ENCODE results near the gene TUBB6. TPM values are rescaled to one million over a fixed set of nuclear protein-coding genes. Genes with fewer than 3 reads are reported as not detected.

The TUBB6 gene
- total RNA-seq, 4 donors from 2014 or later: 61.0 to 164 (median 108) TPM

DNA sequence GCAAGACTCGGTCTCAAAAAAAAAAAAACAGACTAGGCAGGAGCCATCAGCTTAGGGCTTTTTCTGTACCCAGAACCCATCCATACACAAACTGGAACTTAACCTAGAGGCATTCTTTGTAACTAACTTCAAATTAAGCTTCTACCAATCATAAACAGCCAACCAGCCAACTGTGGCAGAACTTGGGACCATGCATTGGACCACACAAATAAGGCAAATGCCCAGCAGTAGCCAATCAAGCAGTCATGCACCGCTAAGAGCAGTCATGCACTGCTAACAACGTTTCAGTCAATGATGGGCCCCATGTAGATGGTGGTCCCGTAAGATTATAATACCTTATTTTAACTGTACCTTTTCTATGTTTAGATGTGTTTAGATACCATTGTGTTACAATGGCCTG, 22.7 kb downstream of the TUBB6 start:
- intact Hi-C loops (cut with DNase I; ENCODE audit: low total_unique reads) (no loop called here), in situ Hi-C loops (cut with MboI; ENCODE audit: low pct_ligation_motif_present in 1 of 4, low pct_unique_long_range_greater_than_20kb in 1 of 4, low sequenced_read_pairs in 3 of 4) (no loop called here)
- DNase-seq: no peak
- no peak overlapping the region for H3K27ac ChIP-seq
- H3K9me3 ChIP-seq: no peaks in the 10 kb centered on the region
- H3K27me3 ChIP-seq: no peaks in the 10 kb centered on the region
- peaks cover 0 to 19% (median 8%) of the 10 kb centered on the region in 4 donors for H3K36me3 ChIP-seq
- WGBS, 2 donors (ENCODE audit: low coverage in 1 of 2): 85% methylated on average over 4 of the region's 4 CpGs; no CpG with 5 or more reads in 1 of the 2 donors
- H3K4me1 ChIP-seq: peaks cover 0 to 5% (median 0%) of the 10 kb centered on the region in 4 donors
- no peak overlapping the region for H3K4me3 ChIP-seq
- no peak for TF ChIP-seq POLR2A (IDR thresholded peaks at IDR 0.05)
- TF ChIP-seq CTCF (IDR thresholded peaks at IDR 0.05): no peak
- TF ChIP-seq EP300 (IDR thresholded peaks at IDR 0.05; ENCODE audit: low read depth): no peak
- no peak for TF ChIP-seq POLR2AphosphoS5 (IDR thresholded peaks at IDR 0.05)

GRCh38 chr18:12333506-12334290, 25.7 kb downstream of the TUBB6 start:
- no peak for DNase-seq
- intact Hi-C loops (cut with DNase I; ENCODE audit: low total_unique reads): no loop called here
- 85 to 87% methylated on average over 6 to 10 of the region's 10 CpGs for WGBS, 2 donors (ENCODE audit: low coverage in 1 of 2)
- H3K36me3 ChIP-seq: peaks cover 0 to 31% (median 3%) of the 10 kb centered on the region in 4 donors
- peak overlapping the region in 2 of 4 donors; percentile 9 to 17 for H3K27ac ChIP-seq
- TF ChIP-seq EP300 (IDR thresholded peaks at IDR 0.05; ENCODE audit: low read depth) (no peak), POLR2AphosphoS5 (IDR thresholded peaks at IDR 0.05) (no peak), POLR2A (IDR thresholded peaks at IDR 0.05) (no peak), CTCF (IDR thresholded peaks at IDR 0.05) (no peak)
- no peak overlapping the region for H3K4me3 ChIP-seq
- in situ Hi-C loops (cut with MboI; ENCODE audit: low pct_ligation_motif_present in 1 of 4, low pct_unique_long_range_greater_than_20kb in 1 of 4, low sequenced_read_pairs in 3 of 4): no loop called here
- H3K27me3 ChIP-seq: no peaks in the 10 kb centered on the region
- H3K4me1 ChIP-seq: peaks cover 0 to 5% (median 0%) of the 10 kb centered on the region in 4 donors
- no peaks in the 10 kb centered on the region for H3K9me3 ChIP-seq

DNA sequence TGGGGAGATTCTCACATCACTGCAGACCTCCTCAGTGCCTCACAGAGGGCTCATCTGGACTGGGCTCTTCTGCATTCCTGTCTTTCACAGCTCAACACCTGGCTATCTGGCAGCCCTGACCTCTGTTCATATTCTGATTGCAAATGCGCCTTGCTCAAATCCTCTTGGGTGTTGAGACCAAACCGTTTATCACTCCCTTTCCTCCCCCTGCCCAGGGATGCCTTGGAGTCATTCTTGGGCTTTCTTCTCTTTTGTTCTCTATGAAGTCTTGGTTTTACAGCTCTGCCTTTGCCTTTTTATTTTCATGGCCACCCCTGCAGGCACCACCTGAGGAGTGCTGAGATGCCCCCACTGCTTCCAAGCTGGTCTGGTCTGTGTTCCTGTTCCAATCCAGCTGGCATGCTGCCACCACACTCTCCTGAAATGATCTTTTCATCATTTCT, 26.3 kb downstream of the TUBB6 start:
- Histone ChIP-seq H3K27me3 (no peaks in the 10 kb centered on the region), H3K9me3 (no peaks in the 10 kb centered on the region), H3K36me3 (peaks cover 0 to 33% (median 1%) of the 10 kb centered on the region in 4 donors), H3K4me1 (peaks cover 0 to 5% (median 0%) of the 10 kb centered on the region in 4 donors), H3K27ac (peak overlapping the region in 3 of 4 donors; percentile 8 to 29 (median 25)), H3K4me3 (no peak overlapping the region)
- 67 to 70% methylated on average over 1 to 2 of the region's 2 CpGs for WGBS, 2 donors (ENCODE audit: low coverage in 1 of 2)
- TF ChIP-seq POLR2AphosphoS5 (IDR thresholded peaks at IDR 0.05) (no peak), POLR2A (IDR thresholded peaks at IDR 0.05) (no peak), EP300 (IDR thresholded peaks at IDR 0.05; ENCODE audit: low read depth) (no peak), CTCF (IDR thresholded peaks at IDR 0.05) (no peak)
- intact Hi-C loops (cut with DNase I; ENCODE audit: low total_unique reads) (no loop called here), in situ Hi-C loops (cut with MboI; ENCODE audit: low pct_ligation_motif_present in 1 of 4, low pct_unique_long_range_greater_than_20kb in 1 of 4, low sequenced_read_pairs in 3 of 4) (no loop called here)
- no peak for DNase-seq

GRCh38 chr18:12334863-12335262, 26.8 kb downstream of the TUBB6 start:
- H3K27ac ChIP-seq: peak overlapping the region in 2 of 4 donors; percentile 25 to 29
- H3K27me3 ChIP-seq: no peaks in the 10 kb centered on the region
- H3K36me3 ChIP-seq: peaks cover 0 to 30% (median 0%) of the 10 kb centered on the region in 4 donors
- no peak overlapping the region for H3K4me3 ChIP-seq
- peaks cover 0 to 5% (median 0%) of the 10 kb centered on the region in 4 donors for H3K4me1 ChIP-seq
- WGBS, 2 donors (ENCODE audit: low coverage in 1 of 2): 76 to 92% methylated on average over 2 of the region's 2 CpGs
- DNase-seq: no peak
- no peak for TF ChIP-seq POLR2AphosphoS5 (IDR thresholded peaks at IDR 0.05)
- TF ChIP-seq POLR2A (IDR thresholded peaks at IDR 0.05): no peak
- no peak for TF ChIP-seq EP300 (IDR thresholded peaks at IDR 0.05; ENCODE audit: low read depth)
- TF ChIP-seq CTCF (IDR thresholded peaks at IDR 0.05): no peak
- intact Hi-C loops (cut with DNase I; ENCODE audit: low total_unique reads) (no loop called here), in situ Hi-C loops (cut with MboI; ENCODE audit: low pct_ligation_motif_present in 1 of 4, low pct_unique_long_range_greater_than_20kb in 1 of 4, low sequenced_read_pairs in 3 of 4) (no loop called here)
- no peaks in the 10 kb centered on the region for H3K9me3 ChIP-seq

Measured in transverse colon (tissue), 4 donors.